PC-9 (cell line): ENCODE results near the gene ENTPD3. TPM values are rescaled to one million over a fixed set of nuclear protein-coding genes. Genes with fewer than 3 reads are reported as not detected.

Experiments used
- BruUV-seq: library from RNA; stranded (reverse); fragments of 400-500 nt; replicated peaks from 2 replicates; lab custom pipeline; 2021; lab: Mats Ljungman, UMichigan
- CTCF ChIA-PET: fragments of 300-600 bp; sonication (Branson Sonifier 250); formaldehyde crosslinking; loops from one replicate; lab custom pipeline; 2022; ENCODE audit warnings: antibody characterized with exemption; lab: Charles Lee
- POLR2A ChIA-PET: fragments of 300-600 bp; sonication (Branson Sonifier 250); formaldehyde crosslinking; loops from one replicate; lab custom pipeline; 2022; ENCODE audit warnings: antibody characterized with exemption; ENCODE audit not compliant: unreplicated experiment; lab: Charles Lee
- DNase-seq, 2 experiments: peaks; one replicate each; pipeline versions ENCODE4 v3.0.0 to v3.0.0-alpha.2; 2015 to 2022; ENCODE audit warnings: mixed read lengths in 1 of 2
- H2AFZ ChIP-seq: fragments of 200-600 bp; sonication (generic); 2 replicates; pipeline ENCODE4 v1.8.1; 2017; ENCODE audit warnings: antibody characterized with exemption
- H3F3A ChIP-seq: fragments of 200-600 bp; sonication (generic); 2 replicates; pipeline ENCODE4 v1.8.1; 2017; ENCODE audit warnings: antibody characterized with exemption, mild to moderate bottlenecking, low read depth; ENCODE audit not compliant: insufficient read depth
- H3K27ac ChIP-seq: fragments of 200-600 bp; sonication (generic); 2 replicates; pipeline ENCODE4 v1.6.1; 2016; ENCODE audit warnings: mixed run types
- H3K27me3 ChIP-seq: fragments of 200-600 bp; sonication (generic); 2 replicates; pipeline ENCODE4 v1.6.1; 2016; ENCODE audit warnings: low read depth, mixed run types; ENCODE audit not compliant: insufficient read depth
- H3K36me3 ChIP-seq: fragments of 200-600 bp; sonication (generic); 2 replicates; pipeline ENCODE4 v1.6.1; 2016; ENCODE audit warnings: low read depth, mixed run types
- H3K4me1 ChIP-seq: fragments of 200-600 bp; sonication (generic); replicated peaks from 2 replicates; pipeline ENCODE4 v1.6.1; 2016; ENCODE audit warnings: mixed run types; ENCODE audit not compliant: insufficient read depth
- H3K4me2 ChIP-seq: fragments of 200-600 bp; sonication (generic); 2 replicates; pipeline ENCODE4 v1.6.1; 2017; ENCODE audit warnings: mixed run types
- H3K4me3 ChIP-seq: fragments of 200-600 bp; sonication (generic); 2 replicates; pipeline ENCODE4 v1.6.1; 2016; ENCODE audit warnings: mixed run types
- H3K79me2 ChIP-seq: fragments of 200-600 bp; sonication (generic); 2 replicates; pipeline ENCODE4 v1.6.1; 2017; ENCODE audit warnings: low read depth, mixed run types
- H3K9me2 ChIP-seq: fragments of 200-600 bp; sonication (generic); 2 replicates; pipeline ENCODE4 v1.8.1; 2017; ENCODE audit warnings: mild to moderate bottlenecking; ENCODE audit not compliant: insufficient read depth
- H3K9me3 ChIP-seq: fragments of 200-600 bp; sonication (generic); 2 replicates; pipeline ENCODE4 v1.8.1; 2016; ENCODE audit warnings: low read depth; ENCODE audit not compliant: insufficient read depth
- H4K20me1 ChIP-seq: fragments of 200-600 bp; sonication (generic); 2 replicates; pipeline ENCODE4 v1.8.1; 2017; ENCODE audit not compliant: insufficient read depth
- EZH2 ChIP-seq: fragments of 200-600 bp; sonication (generic); IDR thresholded peaks from 2 replicates; pipeline ENCODE4 v1.8.0; 2017; ENCODE audit warnings: antibody characterized with exemption, low read depth
- intact Hi-C: fragments of 100-400 bp; cut with micrococcal nuclease; formaldehyde crosslinking; loops from one replicate; pipeline ENCODE4 v1.10.0; 2022; ENCODE audit not compliant: unreplicated experiment
- total RNA-seq: library from RNA; stranded (reverse); gene quantifications from 2 replicates; pipeline ENCODE4 v1.2.3, GENCODE V29; 2021
- TF ChIP-seq, protein P1 (sequence below): fragments of 200-600 bp; sonication (generic); conservative IDR thresholded peaks from 2 replicates; pipeline ENCODE4 v1.6.1; 2017; ENCODE audit warnings: mixed run types, antibody characterized with exemption, mild to moderate bottlenecking, moderate library complexity

Gene ENTPD3
- total RNA-seq, 1 experiment from 2014 or later = not detected

DNA sequence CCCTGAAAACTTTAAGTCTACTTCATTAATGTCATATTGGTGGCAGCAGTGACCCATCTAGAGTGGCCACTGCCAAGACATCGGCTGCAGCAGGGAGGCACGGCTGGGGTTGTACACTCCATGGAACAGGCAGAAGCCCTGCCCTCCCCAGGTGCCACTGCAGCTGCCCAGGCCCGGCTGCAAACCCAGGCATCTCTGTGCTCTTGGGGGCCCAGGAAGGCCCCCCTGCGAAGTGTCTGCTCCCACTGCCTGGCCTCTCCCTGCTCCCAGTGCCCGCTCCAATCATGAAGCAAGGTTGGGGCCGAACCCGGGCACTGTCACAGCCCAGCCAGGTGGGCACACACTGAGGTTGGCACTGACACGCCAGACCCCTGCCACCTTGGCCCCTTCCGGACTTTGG lies 58.1 kb downstream of the ENTPD3 start:
- no peak overlapping the region for H3K4me3 ChIP-seq
- no peaks in the 10 kb centered on the region for H3K9me2 ChIP-seq
- no peak for DNase-seq
- no peaks in the 10 kb centered on the region for H3K27me3 ChIP-seq
- TF ChIP-seq EZH2 = no peak
- TF ChIP-seq, protein P1, sequence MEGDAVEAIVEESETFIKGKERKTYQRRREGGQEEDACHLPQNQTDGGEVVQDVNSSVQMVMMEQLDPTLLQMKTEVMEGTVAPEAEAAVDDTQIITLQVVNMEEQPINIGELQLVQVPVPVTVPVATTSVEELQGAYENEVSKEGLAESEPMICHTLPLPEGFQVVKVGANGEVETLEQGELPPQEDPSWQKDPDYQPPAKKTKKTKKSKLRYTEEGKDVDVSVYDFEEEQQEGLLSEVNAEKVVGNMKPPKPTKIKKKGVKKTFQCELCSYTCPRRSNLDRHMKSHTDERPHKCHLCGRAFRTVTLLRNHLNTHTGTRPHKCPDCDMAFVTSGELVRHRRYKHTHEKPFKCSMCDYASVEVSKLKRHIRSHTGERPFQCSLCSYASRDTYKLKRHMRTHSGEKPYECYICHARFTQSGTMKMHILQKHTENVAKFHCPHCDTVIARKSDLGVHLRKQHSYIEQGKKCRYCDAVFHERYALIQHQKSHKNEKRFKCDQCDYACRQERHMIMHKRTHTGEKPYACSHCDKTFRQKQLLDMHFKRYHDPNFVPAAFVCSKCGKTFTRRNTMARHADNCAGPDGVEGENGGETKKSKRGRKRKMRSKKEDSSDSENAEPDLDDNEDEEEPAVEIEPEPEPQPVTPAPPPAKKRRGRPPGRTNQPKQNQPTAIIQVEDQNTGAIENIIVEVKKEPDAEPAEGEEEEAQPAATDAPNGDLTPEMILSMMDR = no peak
- no peak overlapping the region for H3K4me2 ChIP-seq
- ChIA-PET CTCF (no interaction called here), POLR2A (no interaction called here)
- H3K4me1 ChIP-seq = no peaks in the 10 kb centered on the region
- intact Hi-C loops = no loop called here
- H3F3A ChIP-seq = no peaks in the 10 kb centered on the region
- H2AFZ ChIP-seq = no peak overlapping the region
- H3K9me3 ChIP-seq = no peaks in the 10 kb centered on the region
- no peaks in the 10 kb centered on the region for H3K36me3 ChIP-seq
- no peaks in the 10 kb centered on the region for H4K20me1 ChIP-seq
- no TSS peak for BruUV-seq
- H3K27ac ChIP-seq = no peak overlapping the region
- H3K79me2 ChIP-seq = no peaks in the 10 kb centered on the region

DNA sequence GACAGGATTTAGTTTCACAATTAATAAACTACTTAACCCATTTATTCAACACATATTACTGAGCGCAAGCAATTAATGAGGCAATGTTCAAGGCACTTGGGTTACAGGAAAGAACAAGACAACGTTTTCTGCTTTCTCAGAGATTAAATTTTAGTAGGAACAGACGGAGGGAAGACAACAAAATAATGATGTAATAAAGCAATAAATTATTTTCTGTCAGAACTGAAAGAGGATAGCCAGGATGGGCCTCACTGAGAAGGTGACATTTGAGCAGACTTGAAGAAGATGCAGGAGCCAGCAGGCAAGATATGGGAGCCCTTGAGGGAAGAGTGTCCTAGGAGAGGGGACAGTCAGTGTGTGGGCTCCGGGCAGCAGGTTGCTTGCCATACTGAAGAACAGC lies 58.9 kb downstream of the ENTPD3 start:
- Histone ChIP-seq H3K27ac (no peak overlapping the region), H3K4me2 (no peak overlapping the region), H3K9me3 (no peaks in the 10 kb centered on the region), H4K20me1 (no peaks in the 10 kb centered on the region), H3K4me3 (no peak overlapping the region), H3K79me2 (no peaks in the 10 kb centered on the region), H3K4me1 (0 out of 2 replicates have a peak, but pooled peaks cover 3% of the 10 kb centered on the region), H3K36me3 (no peaks in the 10 kb centered on the region), H3K9me2 (no peaks in the 10 kb centered on the region), H3F3A (0 out of 2 replicates have a peak, but pooled peaks cover 3% of the 10 kb centered on the region), H3K27me3 (no peaks in the 10 kb centered on the region), H2AFZ (no peak overlapping the region)
- intact Hi-C loops = no loop called here
- no TSS peak for BruUV-seq
- ChIA-PET CTCF (no interaction called here), POLR2A (no interaction called here)
- DNase-seq = no peak
- TF ChIP-seq, protein P1 = no peak
- no peak for TF ChIP-seq EZH2

DNA sequence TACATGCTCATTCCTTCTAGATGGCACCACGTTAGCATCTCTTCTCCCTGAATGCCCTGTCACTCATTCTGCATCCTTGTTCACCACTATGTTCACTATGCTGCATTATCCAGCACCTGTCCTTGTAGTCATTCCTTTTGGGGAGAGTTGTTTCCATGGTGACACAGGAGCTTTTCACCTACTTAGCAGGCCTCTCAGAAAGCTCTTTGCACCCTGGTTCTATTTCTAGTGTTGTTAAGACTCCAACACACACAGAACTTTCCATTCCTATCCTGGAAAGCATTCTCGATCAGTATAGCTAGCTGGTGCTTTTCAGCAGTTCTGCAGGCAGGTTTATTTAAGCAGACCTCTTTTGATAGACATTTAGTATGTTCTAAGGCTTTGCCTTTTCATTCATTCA lies 63.5 kb downstream of the ENTPD3 start:
- no peaks in the 10 kb centered on the region for H3K9me3 ChIP-seq
- BruUV-seq = no TSS peak
- no peaks in the 10 kb centered on the region for H3K27me3 ChIP-seq
- TF ChIP-seq EZH2 = no peak
- TF ChIP-seq, protein P1 = no peak
- H2AFZ ChIP-seq = no peak overlapping the region
- intact Hi-C loops = loop anchor here (5.0 kb wide), 1 partner anchor 123 kb away; no protein-coding TSS in a partner anchor
- no peaks in the 10 kb centered on the region for H4K20me1 ChIP-seq
- no peak overlapping the region for H3K27ac ChIP-seq
- no peak overlapping the region for H3K4me3 ChIP-seq
- DNase-seq = no peak
- no peaks in the 10 kb centered on the region for H3K36me3 ChIP-seq
- ChIA-PET POLR2A (no interaction called here), CTCF (no interaction called here)
- peaks cover 27% of the 10 kb centered on the region for H3K4me1 ChIP-seq
- no peaks in the 10 kb centered on the region for H3K9me2 ChIP-seq
- peaks cover 18% of the 10 kb centered on the region for H3F3A ChIP-seq
- no peak overlapping the region for H3K4me2 ChIP-seq
- H3K79me2 ChIP-seq = 0 out of 2 replicates have a peak, but pooled peaks cover 4% of the 10 kb centered on the region
